ENCODE measurements around the gene IGSF9B. TPM values are rescaled to one million over a fixed set of nuclear protein-coding genes. Genes with fewer than 3 reads are reported as not detected.

The IGSF9B gene
- total RNA-seq, 1 experiment from 2014 or later: not detected

DNA sequence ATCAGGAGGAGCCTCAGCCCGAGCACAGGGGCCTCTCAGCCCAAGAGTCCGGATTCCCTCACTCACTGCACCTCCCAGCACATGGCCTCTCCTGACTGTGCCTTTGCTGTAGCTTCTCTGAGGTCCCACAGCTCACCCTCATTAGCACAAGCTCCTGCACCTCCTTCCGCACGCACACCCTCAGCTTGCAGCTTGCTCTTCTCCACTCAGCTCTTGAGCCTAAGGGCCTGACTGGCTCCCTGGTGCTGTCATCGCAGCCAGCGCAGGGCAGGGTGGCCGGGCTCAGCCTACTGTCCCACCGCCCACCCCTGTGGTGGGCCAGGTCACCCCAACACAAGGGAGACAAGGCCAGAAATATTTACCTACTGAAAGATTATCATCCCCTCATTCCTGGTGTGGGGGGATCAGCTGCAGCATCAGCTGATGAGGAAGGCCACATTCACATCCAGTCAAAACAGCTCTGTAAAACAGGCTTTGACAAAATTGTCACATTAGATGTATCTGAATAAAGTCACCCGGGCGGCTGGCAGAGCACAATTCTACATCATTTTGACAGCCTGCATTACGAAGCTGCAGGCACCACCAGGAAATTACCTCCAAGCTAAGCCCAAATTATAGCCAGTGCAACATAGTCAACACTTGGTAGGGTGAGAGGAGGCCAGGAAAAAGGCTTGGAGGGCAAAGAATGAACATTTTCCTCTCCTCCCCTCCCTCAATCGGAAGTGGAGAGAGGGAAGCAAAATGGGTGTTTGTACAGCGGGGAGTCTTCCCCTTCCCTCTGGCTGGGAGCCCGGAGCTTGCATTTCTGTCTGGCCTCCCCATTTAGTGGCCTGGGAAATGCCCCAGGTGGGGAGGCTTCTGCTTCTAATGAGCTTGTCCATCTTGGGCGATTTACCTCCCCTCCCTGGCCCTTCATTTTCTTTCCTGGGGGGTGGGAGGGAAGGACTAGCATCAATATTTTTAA, 29.5 kb upstream of the IGSF9B start:
- Histone ChIP-seq H3K9me2 (ENCODE audit: insufficient read depth) (no peaks in the 10 kb centered on the region), H3K4me2 (no peak overlapping the region), H3K79me2 (ENCODE audit: low read depth) (no peaks in the 10 kb centered on the region), H2AFZ (no peak overlapping the region), H3K27me3 (ENCODE audit: insufficient read depth, low read depth) (peaks cover 99% of the 10 kb centered on the region), H3K4me1 (replicated peaks; ENCODE audit: insufficient read depth) (no peaks in the 10 kb centered on the region), H4K20me1 (ENCODE audit: insufficient read depth) (no peaks in the 10 kb centered on the region), H3K27ac (no peak overlapping the region), H3K9me3 (ENCODE audit: insufficient read depth, low read depth) (no peaks in the 10 kb centered on the region), H3K36me3 (ENCODE audit: low read depth) (no peaks in the 10 kb centered on the region), H3F3A (ENCODE audit: insufficient read depth, low read depth) (no peaks in the 10 kb centered on the region), H3K4me3 (no peak overlapping the region)
- CTCF ChIA-PET: no interaction called here
- no peak for TF ChIP-seq EZH2 (IDR thresholded peaks at IDR 0.05; ENCODE audit: low read depth)
- TF ChIP-seq, protein P1, sequence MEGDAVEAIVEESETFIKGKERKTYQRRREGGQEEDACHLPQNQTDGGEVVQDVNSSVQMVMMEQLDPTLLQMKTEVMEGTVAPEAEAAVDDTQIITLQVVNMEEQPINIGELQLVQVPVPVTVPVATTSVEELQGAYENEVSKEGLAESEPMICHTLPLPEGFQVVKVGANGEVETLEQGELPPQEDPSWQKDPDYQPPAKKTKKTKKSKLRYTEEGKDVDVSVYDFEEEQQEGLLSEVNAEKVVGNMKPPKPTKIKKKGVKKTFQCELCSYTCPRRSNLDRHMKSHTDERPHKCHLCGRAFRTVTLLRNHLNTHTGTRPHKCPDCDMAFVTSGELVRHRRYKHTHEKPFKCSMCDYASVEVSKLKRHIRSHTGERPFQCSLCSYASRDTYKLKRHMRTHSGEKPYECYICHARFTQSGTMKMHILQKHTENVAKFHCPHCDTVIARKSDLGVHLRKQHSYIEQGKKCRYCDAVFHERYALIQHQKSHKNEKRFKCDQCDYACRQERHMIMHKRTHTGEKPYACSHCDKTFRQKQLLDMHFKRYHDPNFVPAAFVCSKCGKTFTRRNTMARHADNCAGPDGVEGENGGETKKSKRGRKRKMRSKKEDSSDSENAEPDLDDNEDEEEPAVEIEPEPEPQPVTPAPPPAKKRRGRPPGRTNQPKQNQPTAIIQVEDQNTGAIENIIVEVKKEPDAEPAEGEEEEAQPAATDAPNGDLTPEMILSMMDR (conservative IDR thresholded peaks at IDR 0.05): no peak
- POLR2A ChIA-PET (ENCODE audit: unreplicated experiment): no interaction called here
- intact Hi-C loops (cut with micrococcal nuclease; ENCODE audit: unreplicated experiment): no loop called here
- no peak for DNase-seq
- no TSS peak for BruUV-seq (replicated peaks)

- Histone ChIP-seq H3K4me1 (replicated peaks; ENCODE audit: insufficient read depth) (no peaks in the 10 kb centered on the region), H3K27ac (no peak overlapping the region), H3K9me2 (ENCODE audit: insufficient read depth) (no peaks in the 10 kb centered on the region), H3K27me3 (ENCODE audit: insufficient read depth, low read depth) (peaks cover 93% of the 10 kb centered on the region), H3K9me3 (ENCODE audit: insufficient read depth, low read depth) (no peaks in the 10 kb centered on the region), H3K36me3 (ENCODE audit: low read depth) (no peaks in the 10 kb centered on the region), H3F3A (ENCODE audit: insufficient read depth, low read depth) (no peaks in the 10 kb centered on the region), H3K79me2 (ENCODE audit: low read depth) (no peaks in the 10 kb centered on the region), H3K4me3 (no peak overlapping the region), H2AFZ (no peak overlapping the region), H3K4me2 (no peak overlapping the region), H4K20me1 (ENCODE audit: insufficient read depth) (no peaks in the 10 kb centered on the region)
- no peak for DNase-seq
- ChIA-PET CTCF (no interaction called here), POLR2A (ENCODE audit: unreplicated experiment) (no interaction called here)
- intact Hi-C loops (cut with micrococcal nuclease; ENCODE audit: unreplicated experiment): no loop called here
- TF ChIP-seq, protein P1 (conservative IDR thresholded peaks at IDR 0.05): no peak
- no peak for TF ChIP-seq EZH2 (IDR thresholded peaks at IDR 0.05; ENCODE audit: low read depth)
- no TSS peak for BruUV-seq (replicated peaks)
Measured at GRCh38 chr11:133984828-133985227, 28.1 kb upstream of the IGSF9B start.

GRCh38 chr11:133983660-133984316, 27.0 kb upstream of the IGSF9B start:
- Histone ChIP-seq H2AFZ (no peak overlapping the region), H3K27ac (no peak overlapping the region), H3K27me3 (ENCODE audit: insufficient read depth, low read depth) (peaks cover 83% of the 10 kb centered on the region), H3K36me3 (ENCODE audit: low read depth) (no peaks in the 10 kb centered on the region), H3K9me3 (ENCODE audit: insufficient read depth, low read depth) (no peaks in the 10 kb centered on the region), H3F3A (ENCODE audit: insufficient read depth, low read depth) (no peaks in the 10 kb centered on the region), H3K4me3 (no peak overlapping the region), H3K9me2 (ENCODE audit: insufficient read depth) (no peaks in the 10 kb centered on the region), H3K4me1 (replicated peaks; ENCODE audit: insufficient read depth) (no peaks in the 10 kb centered on the region), H3K4me2 (no peak overlapping the region), H4K20me1 (ENCODE audit: insufficient read depth) (no peaks in the 10 kb centered on the region), H3K79me2 (ENCODE audit: low read depth) (no peaks in the 10 kb centered on the region)
- CTCF ChIA-PET: no interaction called here
- TF ChIP-seq EZH2 (IDR thresholded peaks at IDR 0.05; ENCODE audit: low read depth): no peak
- POLR2A ChIA-PET (ENCODE audit: unreplicated experiment): no interaction called here
- BruUV-seq (replicated peaks): no TSS peak
- intact Hi-C loops (cut with micrococcal nuclease; ENCODE audit: unreplicated experiment): no loop called here
- DNase-seq: no peak

All from PC-9 (cell line).